Stimulated activated CD4-positive, alpha-beta T cell treated with anti-CD3 and anti-CD28 coated beads, TNF-alpha, amount 100 ng/mL, for 1 hour (primary cell): ENCODE data around the gene OSER1.

Source experiments
- DNase-seq, 3 donors: peaks; one replicate each; pipeline ENCODE4 v3.0.0-alpha.2; 2020; ENCODE audit warnings: low read depth in 3 of 3, low spot score in 1 of 3

OSER1 gene

GRCh38 chr20:44180814-44181213, 29.8 kb downstream of the OSER1 start:
- DNase-seq: no peak

GRCh38 chr20:44176833-44177534, 33.6 kb downstream of the OSER1 start:
- DNase-seq: no peak

- no peak for DNase-seq
Observed at GRCh38 chr20:44174996-44175765, 35.4 kb downstream of the OSER1 start.

GRCh38 chr20:44173846-44174245, 36.7 kb downstream of the OSER1 start:
- no peak for DNase-seq

GRCh38 chr20:44173116-44173515, 37.5 kb downstream of the OSER1 start:
- DNase-seq: no peak

GRCh38 chr20:44172572-44172950, 38.0 kb downstream of the OSER1 start:
- DNase-seq: no peak

- DNase-seq: no peak
Observed at GRCh38 chr20:44171775-44172571, 38.6 kb downstream of the OSER1 start.

GRCh38 chr20:44170816-44171410, 39.7 kb downstream of the OSER1 start:
- DNase-seq: no peak

GRCh38 chr20:44167736-44168135, 42.8 kb downstream of the OSER1 start:
- DNase-seq: no peak

- no peak for DNase-seq
Observed at GRCh38 chr20:44166477-44166876, 44.1 kb downstream of the OSER1 start.

GRCh38 chr20:44166008-44166407, 44.6 kb downstream of the OSER1 start:
- no peak for DNase-seq

- DNase-seq: no peak
Observed at GRCh38 chr20:44160133-44160532, 50.4 kb downstream of the OSER1 start.

- DNase-seq: no peak
Observed at GRCh38 chr20:44159711-44160110, 50.9 kb downstream of the OSER1 start.

GRCh38 chr20:44159125-44159524, 51.4 kb downstream of the OSER1 start:
- DNase-seq: no peak

GRCh38 chr20:44157061-44157460, 53.5 kb downstream of the OSER1 start:
- DNase-seq: no peak

GRCh38 chr20:44154521-44155001, 56.0 kb downstream of the OSER1 start:
- DNase-seq: no peak

GRCh38 chr20:44153636-44154043, 56.9 kb downstream of the OSER1 start:
- no peak for DNase-seq

GRCh38 chr20:44151621-44152416, 58.8 kb downstream of the OSER1 start:
- DNase-seq: no peak

- no peak for DNase-seq
Observed at GRCh38 chr20:44146272-44146671, 64.3 kb downstream of the OSER1 start.
